IMR-90 (cell line): ENCODE measurements around the gene OR1S2. TPM values are rescaled to one million over a fixed set of nuclear protein-coding genes. Genes with fewer than 3 reads are reported as not detected.

Experiments used
- ATAC-seq: fragments of 200-7000 bp; cut with Tn5 transposase; 2 replicates; pipeline ENCODE4 v1.9.1; 2020; ENCODE audit warnings: low read depth, mild to moderate bottlenecking, moderate library complexity
- BruUV-seq: library from RNA; stranded (reverse); fragments of 400-500 nt; replicated peaks from 2 replicates; lab custom pipeline; 2021; lab: Mats Ljungman, UMichigan
- CTCF ChIA-PET: fragments of 300-600 bp; formaldehyde crosslinking; extraction: SDS; loops from one replicate; lab custom pipeline; 2021; ENCODE audit warnings: antibody characterized with exemption; lab: Yijun Ruan, JAX
- POLR2A ChIA-PET: fragments of 300-600 bp; sonication (Branson Sonifier 250); formaldehyde crosslinking; loops from one replicate; lab custom pipeline; 2022; ENCODE audit warnings: antibody characterized with exemption; ENCODE audit not compliant: unreplicated experiment; lab: Charles Lee
- DNase-seq: peaks from one replicate; pipeline ENCODE4 v3.0.0; 2013
- H2AFZ ChIP-seq: replicated peaks from 2 replicates; pipeline ENCODE3; 2013; ENCODE audit warnings: low read length, mild to moderate bottlenecking; ENCODE audit not compliant: poor library complexity
- H2AK5ac ChIP-seq: 2 replicates; pipeline ENCODE4 v1.6.1; 2013; ENCODE audit warnings: low read depth, low read length, inconsistent platforms
- H2AK9ac ChIP-seq: replicated peaks from 2 replicates; pipeline ENCODE3; 2013; ENCODE audit warnings: mild to moderate bottlenecking, low read depth, low read length, moderate library complexity; ENCODE audit not compliant: poor library complexity
- H2BK120ac ChIP-seq: 2 replicates; pipeline ENCODE4 v1.6.1; 2013; ENCODE audit warnings: low read depth, low read length, inconsistent platforms
- H2BK15ac ChIP-seq: 3 replicates; pipeline ENCODE4 v1.6.1; 2013; ENCODE audit warnings: low read depth, low read length, inconsistent platforms
- H2BK20ac ChIP-seq: 2 replicates; pipeline ENCODE4 v1.6.1; 2013; ENCODE audit warnings: low read depth, mild to moderate bottlenecking, inconsistent platforms, low read length, moderate library complexity
- H2BK5ac ChIP-seq: 2 replicates; pipeline ENCODE4 v1.6.1; 2013; ENCODE audit warnings: mild to moderate bottlenecking, low read depth, low read length, inconsistent platforms; ENCODE audit not compliant: poor library complexity, severe bottlenecking
- H3K14ac ChIP-seq: replicated peaks from 2 replicates; pipeline ENCODE4 v1.6.1; 2013; ENCODE audit warnings: low read depth, low read length, inconsistent platforms
- H3K18ac ChIP-seq: 2 replicates; pipeline ENCODE4 v1.6.1; 2013; ENCODE audit warnings: low read depth, low read length, control low read depth
- H3K23ac ChIP-seq: 2 replicates; pipeline ENCODE4 v1.6.1; 2013; ENCODE audit warnings: low read depth, low read length, inconsistent platforms
- H3K27ac ChIP-seq: 2 replicates; pipeline ENCODE4 v1.5.1; 2013; ENCODE audit warnings: mild to moderate bottlenecking, control low read depth, low read length; ENCODE audit not compliant: insufficient read depth
- H3K27me3 ChIP-seq: 2 replicates; pipeline ENCODE4 v1.6.1; 2013; ENCODE audit warnings: low read length; ENCODE audit not compliant: control insufficient read depth, insufficient read depth
- H3K36me3 ChIP-seq: 2 replicates; pipeline ENCODE4 v1.6.1; 2013; ENCODE audit warnings: low read length, mixed read lengths; ENCODE audit not compliant: control insufficient read depth, insufficient read depth
- H3K4ac ChIP-seq: 2 replicates; pipeline ENCODE4 v1.6.1; 2013; ENCODE audit warnings: low read depth, low read length, inconsistent platforms
- H3K4me1 ChIP-seq: 2 replicates; pipeline ENCODE4 v1.6.1; 2013; ENCODE audit warnings: low read length, mixed read lengths; ENCODE audit not compliant: control insufficient read depth, insufficient read depth
- H3K4me2 ChIP-seq: 2 replicates; pipeline ENCODE4 v1.6.1; 2013; ENCODE audit warnings: low read depth, mild to moderate bottlenecking, control low read depth, low read length, moderate library complexity
- H3K4me3 ChIP-seq: 2 replicates; pipeline ENCODE4 v1.5.1; 2013; ENCODE audit warnings: low read depth, mild to moderate bottlenecking, control low read depth, low read length, moderate library complexity; ENCODE audit not compliant: insufficient read depth
- H3K56ac ChIP-seq: 2 replicates; pipeline ENCODE4 v1.6.1; 2013; ENCODE audit warnings: low read length, inconsistent platforms; ENCODE audit not compliant: insufficient read depth; ENCODE audit errors: extremely low read depth
- H3K79me1 ChIP-seq, 2 experiments: 2 replicates each; pipeline ENCODE4 v1.6.1; 2013; ENCODE audit warnings: low read length in 2 of 2, inconsistent platforms in 1 of 2, low read depth in 1 of 2
- H3K9ac ChIP-seq: 2 replicates; pipeline ENCODE4 v1.6.1; 2013; ENCODE audit warnings: low read depth, low read length, control low read depth
- H3K9me1 ChIP-seq: 2 replicates; pipeline ENCODE4 v1.6.1; 2013; ENCODE audit warnings: low read length, inconsistent platforms; ENCODE audit not compliant: insufficient read depth
- H3K9me3 ChIP-seq: 2 replicates; pipeline ENCODE4 v1.6.1; 2013; ENCODE audit warnings: low read length; ENCODE audit not compliant: control insufficient read depth, insufficient read depth
- H4K20me1 ChIP-seq: 2 replicates; pipeline ENCODE4 v1.6.1; 2013; ENCODE audit warnings: low read length, inconsistent platforms; ENCODE audit not compliant: insufficient read depth
- H4K5ac ChIP-seq: 2 replicates; pipeline ENCODE4 v1.6.1; 2013; ENCODE audit warnings: mild to moderate bottlenecking, low read depth, low read length, control low read depth
- H4K8ac ChIP-seq, 2 experiments: 2 replicates each; pipeline ENCODE4 v1.6.1; 2013; ENCODE audit warnings: low read depth in 2 of 2, low read length in 2 of 2, control low read depth in 1 of 2, inconsistent platforms in 1 of 2
- H4K91ac ChIP-seq: 2 replicates; pipeline ENCODE4 v1.6.1; 2013; ENCODE audit warnings: low read depth, low read length, inconsistent platforms; ENCODE audit not compliant: insufficient read depth
- BHLHE40 ChIP-seq: fragments of 150-350 bp; IDR thresholded peaks from 2 replicates; pipeline ENCODE4 v1.6.1; 2016; ENCODE audit warnings: mild to moderate bottlenecking, low read depth, low read length
- CEBPB ChIP-seq: IDR thresholded peaks from 2 replicates; pipeline ENCODE4 v1.6.1; 2012; ENCODE audit warnings: low read depth, low read length, improper control_type of control experiment
- FOS ChIP-seq: fragments of 150-350 bp; IDR thresholded peaks from 2 replicates; pipeline ENCODE4 v1.6.1; 2016; ENCODE audit warnings: low read depth, low read length
- MAFK ChIP-seq: IDR thresholded peaks from 2 replicates; pipeline ENCODE4 v1.6.1; 2012; ENCODE audit warnings: low read depth, low read length, improper control_type of control experiment
- MAZ ChIP-seq: IDR thresholded peaks from 2 replicates; pipeline ENCODE4 v1.6.1; 2012; ENCODE audit warnings: low read depth, mild to moderate bottlenecking, low read length, improper control_type of control experiment, moderate library complexity, borderline replicate concordance
- MXI1 ChIP-seq: IDR thresholded peaks from 2 replicates; pipeline ENCODE4 v1.6.1; 2012; ENCODE audit warnings: low read depth, mild to moderate bottlenecking, low read length, moderate library complexity, borderline replicate concordance
- POLR2A ChIP-seq: IDR thresholded peaks from 2 replicates; pipeline ENCODE4 v1.6.1; 2012; ENCODE audit warnings: mild to moderate bottlenecking, low read depth, low read length
- RAD21 ChIP-seq: IDR thresholded peaks from 2 replicates; pipeline ENCODE4 v1.6.1; 2012; ENCODE audit warnings: low read length, improper control_type of control experiment
- RCOR1 ChIP-seq: IDR thresholded peaks from 2 replicates; pipeline ENCODE4 v1.6.1; 2012; ENCODE audit warnings: mild to moderate bottlenecking, low read length, improper control_type of control experiment; ENCODE audit not compliant: insufficient replicate concordance
- RFX5 ChIP-seq: IDR thresholded peaks from 2 replicates; pipeline ENCODE4 v1.8.0; 2012; ENCODE audit warnings: low read depth, mild to moderate bottlenecking, low read length, moderate library complexity
- SMC3 ChIP-seq: fragments of 150-350 bp; IDR thresholded peaks from 2 replicates; pipeline ENCODE4 v1.6.1; 2016; ENCODE audit warnings: low read depth, mild to moderate bottlenecking, antibody characterized with exemption, low read length, moderate library complexity
- WGBS, 2 experiments: methylation state at CpG; one replicate each; pipeline versions ENCODE4 v1.1.5 to v1.1.7; 2013; ENCODE audit warnings: missing lambda C conversion rate in 2 of 2; ENCODE audit not compliant: insufficient read length in 1 of 2; ENCODE audit errors: extremely low coverage in 2 of 2; 5-methylcytosine and 5-hydroxymethylcytosine counted together
- dilution Hi-C: fragments of 300-500 bp; cut with HindIII; formaldehyde crosslinking; loops from one replicate; pipeline ENCODE4 v1.14.3; 2018; ENCODE audit warnings: low sequenced_read_pairs; ENCODE audit not compliant: unreplicated experiment
- in situ Hi-C: fragments of 300-500 bp; cut with MboI; formaldehyde crosslinking; loops from 3 replicates; pipeline ENCODE4 v1.14.3; 2019; ENCODE audit warnings: low sequenced_read_pairs, inconsistent platforms, mixed read lengths
- intact Hi-C: fragments of 100-400 bp; cut with micrococcal nuclease; formaldehyde crosslinking; loops from 2 replicates; pipeline ENCODE4 v1.10.0; 2022
- polyA plus RNA-seq, 3 experiments: library from polyadenylated mRNA; depleted of rRNA; stranded (reverse); fragments of >200 nt; gene quantifications; 2 replicates each; pipeline ENCODE4 v1.2.3, GENCODE V29; 2012; ENCODE audit warnings: low replicate concordance in 1 of 3
- total RNA-seq: library from RNA; depleted of rRNA; stranded (reverse); fragments of >200 nt; gene quantifications from 2 replicates; pipeline ENCODE4 v1.2.3, GENCODE V29; 2012
- TF ChIP-seq, protein P1 (sequence below): conservative IDR thresholded peaks from 2 replicates; pipeline ENCODE4 v1.5.1; 2012; ENCODE audit warnings: mild to moderate bottlenecking, low read depth, low read length, improper control_type of control experiment
- TF ChIP-seq, protein P2 (sequence below): fragments of 150-350 bp; IDR thresholded peaks from 2 replicates; pipeline ENCODE4 v1.6.1; 2017; ENCODE audit warnings: mild to moderate bottlenecking, antibody characterized with exemption, low read length, low read depth

Gene OR1S2
- total and polyA plus RNA-seq, 2 of the 4 experiments (the other 2 are of a cell fraction) = not detected

DNA sequence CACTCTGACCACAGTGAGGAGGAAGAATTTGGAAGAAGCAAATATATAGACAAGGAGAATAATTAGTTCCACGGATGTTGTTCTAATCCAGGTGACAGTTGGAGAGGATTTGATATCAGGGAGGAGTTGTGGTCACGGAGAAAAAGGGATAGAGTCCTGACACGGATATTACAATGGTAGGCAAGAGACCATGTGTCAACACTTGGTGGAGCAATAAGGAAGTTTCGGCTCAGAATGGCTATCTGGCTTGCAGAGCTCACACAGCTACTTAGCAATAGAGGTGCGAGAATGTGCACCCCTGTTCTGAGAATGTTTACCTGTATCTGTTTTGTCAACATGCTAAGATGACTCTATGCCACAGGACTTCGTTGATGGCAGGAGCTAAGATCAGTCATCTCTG lies 25.5 kb downstream of the OR1S2 start:
- Histone ChIP-seq H3K4me3 (no peak overlapping the region), H3K4ac (no peak overlapping the region), H2BK120ac (no peak overlapping the region), H4K91ac (no peak overlapping the region), H2AK9ac (no peak overlapping the region), H3K14ac (no peak overlapping the region), H3K4me2 (no peak overlapping the region), H3K18ac (no peak overlapping the region), H3K23ac (no peak overlapping the region), H2AK5ac (no peak overlapping the region), H3K27me3 (peaks cover 6% of the 10 kb centered on the region), H2BK5ac (no peak overlapping the region), H3K4me1 (no peaks in the 10 kb centered on the region), H2AFZ (no peak overlapping the region), H3K79me1 (no peaks in the 10 kb centered on the region), H3K56ac (no peak overlapping the region), H3K9ac (no peak overlapping the region), H4K20me1 (no peaks in the 10 kb centered on the region), H2BK20ac (no peak overlapping the region), H3K27ac (no peak overlapping the region), H3K9me1 (no peaks in the 10 kb centered on the region), H4K8ac (no peak overlapping the region), H2BK15ac (no peak overlapping the region), H3K9me3 (no peaks in the 10 kb centered on the region), H4K5ac (no peak overlapping the region), H3K36me3 (no peaks in the 10 kb centered on the region)
- ChIA-PET POLR2A (no interaction called here), CTCF (interaction anchor here (1.2 kb wide), 1 partner anchor 10 kb away, joined by 3 read pairs; the partner anchor contains the start of gene OR9Q2)
- intact Hi-C loops = no loop called here
- ATAC-seq (no peak), DNase-seq (no peak)
- WGBS, 2 experiments = 80% methylated on average over 1 of the region's 6 CpGs; no CpG with 5 or more reads in 1 of the 2 experiments
- dilution Hi-C loops = no loop called here
- in situ Hi-C loops = no loop called here
- no TSS peak for BruUV-seq
- no peak for TF ChIP-seq SMC3
- no peak for TF ChIP-seq MXI1
- no peak for TF ChIP-seq FOS
- TF ChIP-seq MAFK = no peak
- TF ChIP-seq CEBPB = no peak
- TF ChIP-seq, protein P1, sequence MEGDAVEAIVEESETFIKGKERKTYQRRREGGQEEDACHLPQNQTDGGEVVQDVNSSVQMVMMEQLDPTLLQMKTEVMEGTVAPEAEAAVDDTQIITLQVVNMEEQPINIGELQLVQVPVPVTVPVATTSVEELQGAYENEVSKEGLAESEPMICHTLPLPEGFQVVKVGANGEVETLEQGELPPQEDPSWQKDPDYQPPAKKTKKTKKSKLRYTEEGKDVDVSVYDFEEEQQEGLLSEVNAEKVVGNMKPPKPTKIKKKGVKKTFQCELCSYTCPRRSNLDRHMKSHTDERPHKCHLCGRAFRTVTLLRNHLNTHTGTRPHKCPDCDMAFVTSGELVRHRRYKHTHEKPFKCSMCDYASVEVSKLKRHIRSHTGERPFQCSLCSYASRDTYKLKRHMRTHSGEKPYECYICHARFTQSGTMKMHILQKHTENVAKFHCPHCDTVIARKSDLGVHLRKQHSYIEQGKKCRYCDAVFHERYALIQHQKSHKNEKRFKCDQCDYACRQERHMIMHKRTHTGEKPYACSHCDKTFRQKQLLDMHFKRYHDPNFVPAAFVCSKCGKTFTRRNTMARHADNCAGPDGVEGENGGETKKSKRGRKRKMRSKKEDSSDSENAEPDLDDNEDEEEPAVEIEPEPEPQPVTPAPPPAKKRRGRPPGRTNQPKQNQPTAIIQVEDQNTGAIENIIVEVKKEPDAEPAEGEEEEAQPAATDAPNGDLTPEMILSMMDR = no peak
- no peak for TF ChIP-seq MAZ
- no peak for TF ChIP-seq BHLHE40
- TF ChIP-seq POLR2A = no peak
- TF ChIP-seq, protein P2, sequence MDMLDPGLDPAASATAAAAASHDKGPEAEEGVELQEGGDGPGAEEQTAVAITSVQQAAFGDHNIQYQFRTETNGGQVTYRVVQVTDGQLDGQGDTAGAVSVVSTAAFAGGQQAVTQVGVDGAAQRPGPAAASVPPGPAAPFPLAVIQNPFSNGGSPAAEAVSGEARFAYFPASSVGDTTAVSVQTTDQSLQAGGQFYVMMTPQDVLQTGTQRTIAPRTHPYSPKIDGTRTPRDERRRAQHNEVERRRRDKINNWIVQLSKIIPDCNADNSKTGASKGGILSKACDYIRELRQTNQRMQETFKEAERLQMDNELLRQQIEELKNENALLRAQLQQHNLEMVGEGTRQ = no peak
- no peak for TF ChIP-seq RCOR1
- TF ChIP-seq RAD21 = no peak
- TF ChIP-seq RFX5 = no peak
